SK-N-SH (cell line): ENCODE results near the gene RPL27. TPM values are rescaled to one million over a fixed set of nuclear protein-coding genes. Genes with fewer than 3 reads are reported as not detected.

Experiments
- CTCF ChIA-PET: fragments of 300-600, 350-600 bp; formaldehyde crosslinking; extraction: SDS; loops from one replicate; lab custom pipeline; 2021; lab: Yijun Ruan, JAX
- POLR2A ChIA-PET: fragments of 350-600 bp; sonication (Branson Sonifier 250); formaldehyde crosslinking; extraction: SDS; loops from one replicate; lab custom pipeline; 2020; ENCODE audit warnings: antibody characterized with exemption, inconsistent platforms; lab: Yijun Ruan, JAX
- DNase-seq: peaks from one replicate; pipeline ENCODE4 v3.0.0; 2012
- H2AFZ ChIP-seq: fragments of 200-600 bp; sonication (generic); 2 replicates; pipeline ENCODE4 v1.8.1; 2016; ENCODE audit warnings: antibody characterized with exemption, mild to moderate bottlenecking, low read depth
- H3F3A ChIP-seq: fragments of 200-600 bp; sonication (generic); replicated peaks from 2 replicates; pipeline ENCODE3; 2016; ENCODE audit warnings: antibody characterized with exemption, mild to moderate bottlenecking; ENCODE audit not compliant: insufficient read depth
- H3K27ac ChIP-seq, 2 experiments: fragments of 200-500 bp in 1 of 2; fragments of 200-600 bp in 1 of 2; sonication (Bioruptor generic) in 1 of 2; sonication (generic), shearing (Covaris generic) in 1 of 2; 2 replicates each; pipeline versions ENCODE4 v1.5.1 to v1.6.1; 2014 to 2016; ENCODE audit warnings: low read depth in 2 of 2, inconsistent platforms in 1 of 2, low read length in 1 of 2, mild to moderate bottlenecking in 1 of 2, mixed read lengths in 1 of 2
- H3K27me3 ChIP-seq: fragments of 200-600 bp; sonication (generic), shearing (Covaris generic); 2 replicates; pipeline ENCODE4 v1.6.1; 2016; ENCODE audit warnings: mixed run types; ENCODE audit not compliant: insufficient read depth
- H3K36me3 ChIP-seq, 2 experiments: fragments of 200-500 bp in 1 of 2; fragments of 200-600 bp in 1 of 2; sonication (Bioruptor generic) in 1 of 2; sonication (generic) in 1 of 2; replicated peaks in 1 of 2; 2 replicates each; pipeline versions ENCODE3 to v1.5.1; 2014 to 2016; ENCODE audit warnings: low read length in 1 of 2, mild to moderate bottlenecking in 1 of 2; ENCODE audit not compliant: insufficient read depth in 2 of 2, control insufficient read depth in 1 of 2
- H3K4me1 ChIP-seq, 2 experiments: fragments of 200-500 bp in 1 of 2; fragments of 200-600 bp in 1 of 2; sonication (Bioruptor generic) in 1 of 2; sonication (generic), shearing (Covaris generic) in 1 of 2; 2 replicates each; pipeline versions ENCODE4 v1.5.1 to v1.6.1; 2014 to 2016; ENCODE audit warnings: low read depth in 1 of 2, low read length in 1 of 2, mixed run types in 1 of 2; ENCODE audit not compliant: insufficient read depth in 2 of 2, control insufficient read depth in 1 of 2
- H3K4me2 ChIP-seq: fragments of 200-600 bp; sonication (generic), shearing (Covaris generic); 2 replicates; pipeline ENCODE4 v1.6.1; 2017; ENCODE audit warnings: mixed run types
- H3K4me3 ChIP-seq, 2 experiments: fragments of 200-500 bp in 1 of 2; fragments of 200-600 bp in 1 of 2; sonication (Bioruptor generic) in 1 of 2; sonication (generic), shearing (Covaris generic) in 1 of 2; 2 replicates each; pipeline versions ENCODE4 v1.5.1 to v1.8.1; 2014 to 2016; ENCODE audit warnings: low read depth in 2 of 2, inconsistent platforms in 1 of 2, low read length in 1 of 2, mild to moderate bottlenecking in 1 of 2, mixed read lengths in 1 of 2, moderate library complexity in 1 of 2
- H3K79me2 ChIP-seq: fragments of 200-600 bp; sonication (generic); 2 replicates; pipeline ENCODE4 v1.8.1; 2017; ENCODE audit warnings: mild to moderate bottlenecking; ENCODE audit not compliant: insufficient read depth
- H3K9ac ChIP-seq: fragments of 200-600 bp; sonication (generic); 2 replicates; pipeline ENCODE4 v1.6.1; 2017; ENCODE audit warnings: mixed run types
- H3K9me2 ChIP-seq: fragments of 200-600 bp; sonication (generic); 2 replicates; pipeline ENCODE4 v1.6.1; 2017; ENCODE audit warnings: mixed run types
- H3K9me3 ChIP-seq: fragments of 200-600 bp; sonication (generic); 2 replicates; pipeline ENCODE4 v1.6.1; 2017; ENCODE audit warnings: mixed run types, mild to moderate bottlenecking, moderate library complexity
- H4K20me1 ChIP-seq: fragments of 200-600 bp; sonication (generic); 2 replicates; pipeline ENCODE4 v1.6.1; 2017; ENCODE audit warnings: mild to moderate bottlenecking, mixed run types; ENCODE audit not compliant: insufficient read depth
- EP300 ChIP-seq, 2 experiments: IDR thresholded peaks; 2 replicates each; pipeline versions ENCODE4 v1.4.0 to v1.6.1; 2012; ENCODE audit warnings: borderline replicate concordance in 1 of 2, low read depth in 1 of 2, low read length in 1 of 2
- EZH2phosphoT487 ChIP-seq: fragments of 200-600 bp; sonication (generic); IDR thresholded peaks from 2 replicates; pipeline ENCODE4 v1.6.1; 2017; ENCODE audit warnings: low read depth, mixed run types, mild to moderate bottlenecking, antibody characterized with exemption, moderate library complexity, borderline replicate concordance
- FOSL2 ChIP-seq: IDR thresholded peaks from 2 replicates; pipeline ENCODE4 v1.4.0; 2012; ENCODE audit warnings: low read depth, mild to moderate bottlenecking, moderate library complexity, borderline replicate concordance
- FOXM1 ChIP-seq: IDR thresholded peaks from 2 replicates; pipeline ENCODE4 v1.4.0; 2012; ENCODE audit warnings: low read depth, mild to moderate bottlenecking
- MEF2A ChIP-seq: IDR thresholded peaks from 2 replicates; pipeline ENCODE4 v1.4.0; 2012; ENCODE audit warnings: low read depth, borderline replicate concordance
- MXI1 ChIP-seq: IDR thresholded peaks from 2 replicates; pipeline ENCODE4 v1.6.1; 2012; ENCODE audit warnings: mild to moderate bottlenecking, low read depth, low read length, improper control_type of control experiment
- PBX3 ChIP-seq: IDR thresholded peaks from 2 replicates; pipeline ENCODE4; 2012
- RFX5 ChIP-seq: IDR thresholded peaks from 2 replicates; pipeline ENCODE4 v1.6.1; 2012; ENCODE audit warnings: mild to moderate bottlenecking, improper control_type of control experiment, low read length
- RXRA ChIP-seq: IDR thresholded peaks from 2 replicates; pipeline ENCODE4 v1.4.0; 2012; ENCODE audit warnings: low read depth, mild to moderate bottlenecking, borderline replicate concordance
- SMC3 ChIP-seq: IDR thresholded peaks from 2 replicates; pipeline ENCODE4 v1.6.1; 2012; ENCODE audit warnings: low read depth, low read length, improper control_type of control experiment
- TAF1 ChIP-seq: IDR thresholded peaks from 2 replicates; pipeline ENCODE4 v1.6.1; 2012; ENCODE audit warnings: low read depth, mild to moderate bottlenecking, low read length, moderate library complexity, borderline replicate concordance
- TCF12 ChIP-seq: IDR thresholded peaks from 2 replicates; pipeline ENCODE4 v1.4.0; 2012
- ZBTB33 ChIP-seq: IDR thresholded peaks from 2 replicates; pipeline ENCODE4 v1.4.0; 2012; ENCODE audit warnings: low read depth, borderline replicate concordance
- WGBS: methylation state at CpG from one replicate; pipeline ENCODE4 v1.1.6; 2017; ENCODE audit warnings: low lambda C conversion rate; 5-methylcytosine and 5-hydroxymethylcytosine counted together
- polyA plus RNA-seq, 3 experiments: library from polyadenylated mRNA; depleted of rRNA; stranded (reverse); fragments of >200 nt; gene quantifications; 2 replicates each; pipeline ENCODE4 v1.2.3, GENCODE V29; 2012

Gene RPL27
- polyA plus RNA-seq, 1 of the 3 experiments (the other 2 are of a cell fraction) = 6,383 TPM

GRCh38 chr17:43018008-43018853 is 20.0 kb downstream of the RPL27 start:
- H3K79me2 ChIP-seq = peaks cover 31% of the 10 kb centered on the region
- ChIA-PET POLR2A (interaction anchor here (0.7 to 1.5 kb wide), 2 partner anchors 16 to 20 kb away, joined by 3 to 7 read pairs; partner anchors contain the start of gene RPL27), CTCF (interaction anchor here (0.7 to 2.4 kb wide), 3 partner anchors 11 to 19 kb away, joined by 3 to 9 read pairs (median 3); partner anchors contain the start of gene RPL27)
- H3K4me3 ChIP-seq = no peak overlapping the region
- peaks cover 0 to 26% of the 10 kb centered on the region in 2 experiments; a peak in 2 of 4 replicates for H3K4me1 ChIP-seq
- H3K9me2 ChIP-seq = no peaks in the 10 kb centered on the region
- H3K27me3 ChIP-seq = no peaks in the 10 kb centered on the region
- no peaks in the 10 kb centered on the region for H3F3A ChIP-seq
- no peaks in the 10 kb centered on the region for H3K9me3 ChIP-seq
- peaks cover 15 to 29% of the 10 kb centered on the region in 2 experiments for H3K36me3 ChIP-seq
- no peak overlapping the region for H3K4me2 ChIP-seq
- H4K20me1 ChIP-seq = 0 out of 2 replicates have a peak, but pooled peaks cover 6% of the 10 kb centered on the region
- TF ChIP-seq TCF12 (no peak), RXRA (no peak), TAF1 (no peak), MEF2A (no peak), PBX3 (no peak), EZH2phosphoT487 (no peak), RFX5 (peak; percentile 87), FOSL2 (no peak), EP300 (IDR thresholded peaks at IDR 0.05; ENCODE audit: borderline replicate concordance in 1 of 2, low read depth in 1 of 2, low read length in 1 of 2) (no peak), SMC3 (no peak), MXI1 (peak; percentile 85), ZBTB33 (no peak), FOXM1 (no peak)
- TF ChIP-seq, all 33 proteins: peak for 2
- peak; percentile 82 for DNase-seq
- Histone ChIP-seq H3K9ac (no peak overlapping the region), H2AFZ (no peak overlapping the region), H3K27ac (peak overlapping the region in 1 of 2 experiments; percentile 85; a peak in 2 of 4 replicates)
- WGBS = 80% methylated on average over 19 of the region's 19 CpGs
